CD14-positive monocyte (primary cell): ENCODE results near the gene OR4D6. TPM values are rescaled to one million over a fixed set of nuclear protein-coding genes. Genes with fewer than 3 reads are reported as not detected.

ENCODE experiments used
- DNase-seq, 3 donors: peaks; one replicate each; pipeline ENCODE4 v3.0.0-alpha.2; 2011 to 2022
- H2AFZ ChIP-seq: 2 replicates; pipeline ENCODE4 v1.6.0; 2012; ENCODE audit warnings: mild to moderate bottlenecking, low read depth, low read length, inconsistent platforms; ENCODE audit not compliant: insufficient read depth, poor library complexity, severe bottlenecking
- H3K27ac ChIP-seq, 2 donors: 1 replicate in 1 of 2; 2 replicates in 1 of 2; pipeline ENCODE4 v1.5.1; 2012 to 2013; ENCODE audit warnings: low read length in 2 of 2, control low read depth in 1 of 2, inconsistent platforms in 1 of 2, low read depth in 1 of 2, mild to moderate bottlenecking in 1 of 2
- H3K27me3 ChIP-seq, 2 donors: one replicate each; pipeline versions ENCODE4 v1.6.0 to v1.6.1; 2011 to 2013; ENCODE audit warnings: low read length in 2 of 2; ENCODE audit not compliant: control insufficient read depth in 2 of 2, insufficient read depth in 2 of 2
- H3K36me3 ChIP-seq, 2 donors: replicated peaks in 1 of 2; 1 replicate in 1 of 2; 2 replicates in 1 of 2; pipeline versions ENCODE4 v1.5.1 to v1.6.1; 2012 to 2013; ENCODE audit warnings: low read length in 2 of 2, control low read depth in 1 of 2, inconsistent platforms in 1 of 2, mild to moderate bottlenecking in 1 of 2; ENCODE audit not compliant: insufficient read depth in 2 of 2, control insufficient read depth in 1 of 2
- H3K4me1 ChIP-seq, 2 donors: 1 replicate in 1 of 2; 2 replicates in 1 of 2; pipeline versions ENCODE4 v1.5.1 to v1.6.1; 2012 to 2013; ENCODE audit warnings: low read length in 2 of 2, control low read depth in 1 of 2, inconsistent platforms in 1 of 2, mild to moderate bottlenecking in 1 of 2, moderate library complexity in 1 of 2; ENCODE audit not compliant: insufficient read depth in 2 of 2, control insufficient read depth in 1 of 2
- H3K4me2 ChIP-seq: replicated peaks from 2 replicates; pipeline ENCODE3; 2012; ENCODE audit warnings: low read length, moderate library complexity, mild to moderate bottlenecking; ENCODE audit not compliant: poor library complexity, severe bottlenecking; ENCODE audit errors: extremely low read depth
- H3K4me3 ChIP-seq, 3 experiments: fragments of 200-600 bp in 1 of 3; sonication (generic) in 1 of 3; replicated peaks in 1 of 3; 1 replicate in 2 of 3; 2 replicates in 1 of 3; pipeline ENCODE4 v1.5.1; 2011 to 2013; ENCODE audit warnings: low read length in 3 of 3, mild to moderate bottlenecking in 3 of 3, control low read depth in 2 of 3, low read depth in 2 of 3, inconsistent platforms in 1 of 3, moderate library complexity in 1 of 3
- H3K79me2 ChIP-seq: 2 replicates; pipeline ENCODE4 v1.6.0; 2012; ENCODE audit warnings: mild to moderate bottlenecking, control low read depth, inconsistent platforms, low read length, moderate library complexity; ENCODE audit not compliant: insufficient read depth
- H3K9ac ChIP-seq: 2 replicates; pipeline ENCODE4 v1.6.0; 2017; ENCODE audit warnings: low read length, mild to moderate bottlenecking; ENCODE audit not compliant: insufficient read depth, poor library complexity, severe bottlenecking
- H3K9me3 ChIP-seq, 2 donors: replicated peaks in 1 of 2; 1 replicate in 1 of 2; 2 replicates in 1 of 2; pipeline versions ENCODE4 v1.5.1 to v1.6.1; 2012 to 2013; ENCODE audit warnings: low read length in 2 of 2, control low read depth in 1 of 2; ENCODE audit not compliant: control insufficient read depth in 1 of 2, insufficient read depth in 1 of 2
- H4K20me1 ChIP-seq: 2 replicates; pipeline ENCODE4 v1.6.0; 2012; ENCODE audit warnings: mild to moderate bottlenecking, low read length, control low read depth, moderate library complexity; ENCODE audit not compliant: insufficient read depth
- H3K27ac Mint-ChIP-seq, 7 donors: one replicate each; pipeline ENCODE4 v1.8.0; 2020; ENCODE audit warnings: mild to moderate bottlenecking in 7 of 7, mixed read lengths in 7 of 7, moderate library complexity in 6 of 7, inconsistent platforms in 2 of 7
- H3K27me3 Mint-ChIP-seq, 3 donors: one replicate each; pipeline ENCODE4 v1.8.0; 2021 to 2022; ENCODE audit warnings: low read depth in 3 of 3, mild to moderate bottlenecking in 3 of 3, mixed read lengths in 3 of 3, moderate library complexity in 3 of 3, inconsistent platforms in 1 of 3
- H3K36me3 Mint-ChIP-seq, 2 donors: one replicate each; pipeline ENCODE4 v1.8.0; 2020; ENCODE audit warnings: mixed read lengths in 2 of 2, inconsistent platforms in 1 of 2, mild to moderate bottlenecking in 1 of 2
- H3K4me1 Mint-ChIP-seq: one replicate; pipeline ENCODE4 v1.8.0; 2020; ENCODE audit warnings: mild to moderate bottlenecking, mixed read lengths
- H3K4me3 Mint-ChIP-seq, 2 donors: one replicate each; pipeline ENCODE4 v1.8.0; 2020; ENCODE audit warnings: mild to moderate bottlenecking in 2 of 2, mixed read lengths in 2 of 2, moderate library complexity in 1 of 2
- H3K9me3 Mint-ChIP-seq, 7 donors: one replicate each; pipeline ENCODE4 v1.8.0; 2020 to 2022; ENCODE audit warnings: mixed read lengths in 7 of 7, mild to moderate bottlenecking in 6 of 7, moderate library complexity in 6 of 7, inconsistent platforms in 2 of 7
- CTCF ChIP-seq: fragments of 200-600 bp; IDR thresholded peaks from one replicate; pipeline ENCODE4 v1.8.0; 2022; ENCODE audit warnings: antibody characterized with exemption, mild to moderate bottlenecking
- WGBS: methylation state at CpG from one replicate; pipeline ENCODE4 v1.1.5; 2013; ENCODE audit warnings: missing lambda C conversion rate; ENCODE audit not compliant: insufficient coverage; 5-methylcytosine and 5-hydroxymethylcytosine counted together
- intact Hi-C, 2 donors: fragments of 100-400 bp; cut with micrococcal nuclease; formaldehyde crosslinking; loops; one replicate each; pipeline versions ENCODE4 v1.15.0 to v1.15.1; 2023
- polyA plus RNA-seq, 3 donors: library from polyadenylated mRNA; depleted of rRNA in 1 of 3; unstranded in 2 of 3; stranded (reverse) in 1 of 3; fragments of 300-500 nt in 2 of 3; fragments of >200 nt in 1 of 3; fragmentation: Illumina TruSeq in 2 of 3; gene quantifications; 1 replicate in 2 of 3; 2 replicates in 1 of 3; pipeline ENCODE4 v1.2.3, GENCODE V29; 2012 to 2021

The OR4D6 gene
- polyA plus RNA-seq, 3 donors = not detected

GRCh38 chr11:59423835-59424234 lies 32.9 kb upstream of the OR4D6 start:
- no peaks in the 10 kb centered on the region for H3K36me3 ChIP-seq
- H3K4me1 ChIP-seq = no peaks in the 10 kb centered on the region
- H3K27ac Mint-ChIP-seq = no peak overlapping the region
- H3K79me2 ChIP-seq = no peaks in the 10 kb centered on the region
- H3K27ac ChIP-seq = no peak overlapping the region
- no peaks in the 10 kb centered on the region for H3K27me3 ChIP-seq
- H3K27me3 Mint-ChIP-seq = peaks cover 0 to 4% (median under 1%) of the 10 kb centered on the region in 3 donors
- H3K36me3 Mint-ChIP-seq = no peaks in the 10 kb centered on the region
- no peak for DNase-seq
- H3K9me3 ChIP-seq = no peaks in the 10 kb centered on the region
- no peak overlapping the region for H2AFZ ChIP-seq
- H3K4me1 Mint-ChIP-seq = peaks cover 2% of the 10 kb centered on the region
- no peak overlapping the region for H3K4me2 ChIP-seq
- no peaks in the 10 kb centered on the region for H4K20me1 ChIP-seq
- H3K9me3 Mint-ChIP-seq = peaks cover 0 to 3% (median 0%) of the 10 kb centered on the region in 7 donors
- intact Hi-C loops = loop anchor here in 1 of 2 donors (10.0 kb wide), 1 partner anchor 139 kb away; no protein-coding TSS in a partner anchor
- H3K4me3 Mint-ChIP-seq = no peak overlapping the region
- H3K4me3 ChIP-seq = no peak overlapping the region
- no peak for TF ChIP-seq CTCF
- H3K9ac ChIP-seq = no peak overlapping the region
- 50% methylated on average over 2 of the region's 2 CpGs for whole genome bisulfite sequencing

GRCh38 chr11:59425131-59425530 lies 31.6 kb upstream of the OR4D6 start:
- Mint-ChIP-seq H3K9me3 (peaks cover 0 to 2% (median 0%) of the 10 kb centered on the region in 7 donors), H3K36me3 (no peaks in the 10 kb centered on the region), H3K4me3 (no peak overlapping the region), H3K27me3 (peaks cover 0 to 2% (median 0%) of the 10 kb centered on the region in 3 donors), H3K4me1 (peaks cover 2% of the 10 kb centered on the region), H3K27ac (no peak overlapping the region)
- Histone ChIP-seq H3K9me3 (no peaks in the 10 kb centered on the region), H3K36me3 (no peaks in the 10 kb centered on the region), H2AFZ (no peak overlapping the region), H3K9ac (no peak overlapping the region), H3K4me3 (no peak overlapping the region), H3K4me1 (no peaks in the 10 kb centered on the region), H3K27ac (no peak overlapping the region), H3K79me2 (no peaks in the 10 kb centered on the region), H3K4me2 (no peak overlapping the region), H4K20me1 (no peaks in the 10 kb centered on the region), H3K27me3 (no peaks in the 10 kb centered on the region)
- WGBS = 96% methylated on average over 4 of the region's 4 CpGs
- intact Hi-C loops = loop anchor here in 1 of 2 donors (10.0 kb wide), 1 partner anchor 140 kb away; no protein-coding TSS in a partner anchor
- no peak for TF ChIP-seq CTCF
- DNase-seq = no peak
